Keratinocyte (primary cell): Measurements from ENCODE around the gene DRG2. TPM values are rescaled to one million over a fixed set of nuclear protein-coding genes. Genes with fewer than 3 reads are reported as not detected.
A peak's percentile ranks its signal among the peaks of the same experiment; 100 is the strongest.

Source experiments
- DNase-seq: peaks from one replicate; pipeline ENCODE4 v3.0.0-alpha.2; 2011; ENCODE audit warnings: low read depth, missing footprints, low spot score
- FAIRE-seq: peaks from 2 replicates; lab custom pipeline; 2011; peaks lifted over from hg19 to GRCh38; lab: Jason Lieb, UNC
- H2AFZ ChIP-seq: 2 replicates; pipeline ENCODE4 v1.6.0; 2012; ENCODE audit warnings: low read length, control low read depth, inconsistent platforms; ENCODE audit not compliant: control insufficient read depth
- H3K27ac ChIP-seq: 2 replicates; pipeline ENCODE4 v1.5.1; 2011; ENCODE audit warnings: low read length; ENCODE audit not compliant: control insufficient read depth, insufficient read depth
- H3K27me3 ChIP-seq: 3 replicates; pipeline ENCODE4 v1.6.0; 2011; ENCODE audit warnings: low read length; ENCODE audit not compliant: control insufficient read depth, insufficient read depth; ENCODE audit errors: extremely low read depth
- H3K36me3 ChIP-seq, 2 experiments: 2 replicates in 1 of 2; 3 replicates in 1 of 2; pipeline ENCODE4 v1.5.1; 2011; ENCODE audit warnings: low read length in 2 of 2, mild to moderate bottlenecking in 1 of 2; ENCODE audit not compliant: control insufficient read depth in 2 of 2, insufficient read depth in 2 of 2; ENCODE audit errors: extremely low read depth in 1 of 2
- H3K4me1 ChIP-seq: 3 replicates; pipeline ENCODE4 v1.5.1; 2011; ENCODE audit warnings: low read length; ENCODE audit not compliant: control insufficient read depth, insufficient read depth; ENCODE audit errors: extremely low read depth
- H3K4me2 ChIP-seq: 3 replicates; pipeline ENCODE4 v1.6.0; 2011; ENCODE audit warnings: low read depth, low read length; ENCODE audit not compliant: control insufficient read depth, insufficient read depth; ENCODE audit errors: extremely low read depth
- H3K4me3 ChIP-seq, 3 experiments: fragments of 200-600 bp in 1 of 3; sonication (generic) in 1 of 3; 2 replicates in 2 of 3; 3 replicates in 1 of 3; pipeline ENCODE4 v1.5.1; 2011 to 2016; ENCODE audit warnings: low read length in 3 of 3, mild to moderate bottlenecking in 3 of 3, control low read depth in 2 of 3, inconsistent platforms in 1 of 3, low read depth in 1 of 3, mixed read lengths in 1 of 3, mixed run types in 1 of 3, moderate library complexity in 1 of 3; ENCODE audit not compliant: control insufficient read depth in 2 of 3, insufficient read depth in 2 of 3; ENCODE audit errors: extremely low read depth in 1 of 3
- H3K79me2 ChIP-seq: 2 replicates; pipeline ENCODE4 v1.6.0; 2012; ENCODE audit warnings: low read length; ENCODE audit not compliant: control insufficient read depth, insufficient read depth
- H3K9ac ChIP-seq: 3 replicates; pipeline ENCODE4 v1.6.0; 2011; ENCODE audit warnings: low read length; ENCODE audit not compliant: control insufficient read depth, insufficient read depth; ENCODE audit errors: extremely low read depth
- H3K9me1 ChIP-seq: 3 replicates; pipeline ENCODE4 v1.6.0; 2011; ENCODE audit warnings: low read length; ENCODE audit not compliant: control insufficient read depth, insufficient read depth; ENCODE audit errors: extremely low read depth
- H3K9me3 ChIP-seq: 2 replicates; pipeline ENCODE4 v1.5.1; 2012; ENCODE audit warnings: low read depth, low read length; ENCODE audit not compliant: control insufficient read depth
- H4K20me1 ChIP-seq: 3 replicates; pipeline ENCODE4 v1.6.0; 2011; ENCODE audit warnings: low read length; ENCODE audit not compliant: control insufficient read depth, insufficient read depth; ENCODE audit errors: extremely low read depth
- CTCF ChIP-seq, 3 experiments: IDR thresholded peaks in 1 of 3; conservative IDR thresholded peaks in 1 of 3; optimal IDR thresholded peaks in 1 of 3; 2 replicates in 2 of 3; 3 replicates in 1 of 3; pipeline versions ENCODE3 to v1.5.1; 2011; ENCODE audit warnings: low read length in 3 of 3, mild to moderate bottlenecking in 3 of 3, moderate library complexity in 2 of 3, control low read depth in 1 of 3, inconsistent platforms in 1 of 3; ENCODE audit not compliant: insufficient read depth in 2 of 3; ENCODE audit errors: extremely low read depth in 1 of 3
- EZH2 ChIP-seq: IDR thresholded peaks from one replicate; pipeline ENCODE4 v1.6.1; 2012; ENCODE audit warnings: inconsistent platforms, mild to moderate bottlenecking, low read length, moderate library complexity
- dilution Hi-C: fragments of 300-500 bp; cut with MboI; formaldehyde crosslinking; loops from one replicate; pipeline ENCODE4 v1.7.0; 2020; ENCODE audit warnings: low sequenced_read_pairs; ENCODE audit not compliant: extremely low pct_ligation_motif_present
- polyA plus RNA-seq, 5 experiments: library from polyadenylated mRNA; depleted of rRNA in 3 of 5; stranded (reverse) in 3 of 5; stranded (forward) in 1 of 5; unstranded in 1 of 5; fragments of >200 nt; gene quantifications; 1 replicate in 1 of 5; 2 replicates in 3 of 5; 3 replicates in 1 of 5; pipeline versions ENCODE4 v1.2.1 to v1.2.3, GENCODE V29; 2011 to 2012; ENCODE audit warnings: missing spikeins in 2 of 5, low read depth in 1 of 5, low replicate concordance in 1 of 5

DRG2 gene
- polyA plus RNA-seq, 1 donor (not counting 4 experiments of a cell fraction or from before 2014, with no cell fraction given): 36.4 TPM

- no peaks in the 10 kb centered on the region for H3K9me1 ChIP-seq
- H3K9me3 ChIP-seq: no peaks in the 10 kb centered on the region
- H3K36me3 ChIP-seq: no peaks in the 10 kb centered on the region
- no peak overlapping the region for H3K9ac ChIP-seq
- TF ChIP-seq CTCF (optimal IDR thresholded peaks at IDR 0.05 in 1 of 3, IDR thresholded peaks at IDR 0.05 in 1 of 3, conservative IDR thresholded peaks at IDR 0.05 in 1 of 3; ENCODE audit: extremely low read depth in 1 of 3, insufficient read depth in 2 of 3, low read length in 3 of 3) (peak; percentile 51 to 62 (median 61)), EZH2 (no peak)
- FAIRE-seq (no peak), DNase-seq (no peak)
- peaks cover 9% of the 10 kb centered on the region for H3K27me3 ChIP-seq
- no peak overlapping the region for H2AFZ ChIP-seq
- no peaks in the 10 kb centered on the region for H4K20me1 ChIP-seq
- no peak overlapping the region for H3K27ac ChIP-seq
- dilution Hi-C loops: no loop called here
- no peak overlapping the region for H3K4me2 ChIP-seq
- no peaks in the 10 kb centered on the region for H3K4me1 ChIP-seq
- H3K79me2 ChIP-seq: no peaks in the 10 kb centered on the region
- no peak overlapping the region for H3K4me3 ChIP-seq
Measured at GRCh38 chr17:18143044-18143936, 55.5 kb downstream of the DRG2 start.

- no peak for FAIRE-seq
- Histone ChIP-seq H4K20me1 (no peaks in the 10 kb centered on the region), H3K4me2 (no peak overlapping the region), H3K4me3 (no peak overlapping the region), H3K9me3 (no peaks in the 10 kb centered on the region), H3K27ac (no peak overlapping the region), H2AFZ (no peak overlapping the region), H3K36me3 (no peaks in the 10 kb centered on the region), H3K9me1 (no peaks in the 10 kb centered on the region), H3K4me1 (no peaks in the 10 kb centered on the region), H3K27me3 (peaks cover 4% of the 10 kb centered on the region), H3K9ac (no peak overlapping the region), H3K79me2 (no peaks in the 10 kb centered on the region)
- no peak for TF ChIP-seq EZH2
- TF ChIP-seq CTCF (optimal IDR thresholded peaks at IDR 0.05 in 1 of 3, IDR thresholded peaks at IDR 0.05 in 1 of 3, conservative IDR thresholded peaks at IDR 0.05 in 1 of 3; ENCODE audit: extremely low read depth in 1 of 3, insufficient read depth in 2 of 3, low read length in 3 of 3): no peak
- dilution Hi-C loops: no loop called here
- no peak for DNase-seq
Measured at GRCh38 chr17:18144261-18144660, 56.5 kb downstream of the DRG2 start.
